IMR-90 (cell line): ENCODE results near the gene TMEM190. TPM values are rescaled to one million over a fixed set of nuclear protein-coding genes. Genes with fewer than 3 reads are reported as not detected.

Experiments
- ATAC-seq: fragments of 200-7000 bp; cut with Tn5 transposase; 2 replicates; pipeline ENCODE4 v1.9.1; 2020; ENCODE audit warnings: low read depth, mild to moderate bottlenecking, moderate library complexity
- BruUV-seq: library from RNA; stranded (reverse); fragments of 400-500 nt; replicated peaks from 2 replicates; lab custom pipeline; 2021; lab: Mats Ljungman, UMichigan
- CTCF ChIA-PET: fragments of 300-600 bp; formaldehyde crosslinking; extraction: SDS; loops from one replicate; lab custom pipeline; 2021; ENCODE audit warnings: antibody characterized with exemption; lab: Yijun Ruan, JAX
- POLR2A ChIA-PET: fragments of 300-600 bp; sonication (Branson Sonifier 250); formaldehyde crosslinking; loops from one replicate; lab custom pipeline; 2022; ENCODE audit warnings: antibody characterized with exemption; ENCODE audit not compliant: unreplicated experiment; lab: Charles Lee
- DNase-seq: peaks from one replicate; pipeline ENCODE4 v3.0.0; 2013
- H2AFZ ChIP-seq: replicated peaks from 2 replicates; pipeline ENCODE3; 2013; ENCODE audit warnings: low read length, mild to moderate bottlenecking; ENCODE audit not compliant: poor library complexity
- H2AK5ac ChIP-seq: 2 replicates; pipeline ENCODE4 v1.6.1; 2013; ENCODE audit warnings: low read depth, low read length, inconsistent platforms
- H2AK9ac ChIP-seq: replicated peaks from 2 replicates; pipeline ENCODE3; 2013; ENCODE audit warnings: mild to moderate bottlenecking, low read depth, low read length, moderate library complexity; ENCODE audit not compliant: poor library complexity
- H2BK120ac ChIP-seq: 2 replicates; pipeline ENCODE4 v1.6.1; 2013; ENCODE audit warnings: low read depth, low read length, inconsistent platforms
- H2BK15ac ChIP-seq: 3 replicates; pipeline ENCODE4 v1.6.1; 2013; ENCODE audit warnings: low read depth, low read length, inconsistent platforms
- H2BK20ac ChIP-seq: 2 replicates; pipeline ENCODE4 v1.6.1; 2013; ENCODE audit warnings: low read depth, mild to moderate bottlenecking, inconsistent platforms, low read length, moderate library complexity
- H2BK5ac ChIP-seq: 2 replicates; pipeline ENCODE4 v1.6.1; 2013; ENCODE audit warnings: mild to moderate bottlenecking, low read depth, low read length, inconsistent platforms; ENCODE audit not compliant: poor library complexity, severe bottlenecking
- H3K14ac ChIP-seq: replicated peaks from 2 replicates; pipeline ENCODE4 v1.6.1; 2013; ENCODE audit warnings: low read depth, low read length, inconsistent platforms
- H3K18ac ChIP-seq: 2 replicates; pipeline ENCODE4 v1.6.1; 2013; ENCODE audit warnings: low read depth, low read length, control low read depth
- H3K23ac ChIP-seq: 2 replicates; pipeline ENCODE4 v1.6.1; 2013; ENCODE audit warnings: low read depth, low read length, inconsistent platforms
- H3K27ac ChIP-seq: 2 replicates; pipeline ENCODE4 v1.5.1; 2013; ENCODE audit warnings: mild to moderate bottlenecking, control low read depth, low read length; ENCODE audit not compliant: insufficient read depth
- H3K27me3 ChIP-seq: 2 replicates; pipeline ENCODE4 v1.6.1; 2013; ENCODE audit warnings: low read length; ENCODE audit not compliant: control insufficient read depth, insufficient read depth
- H3K36me3 ChIP-seq: 2 replicates; pipeline ENCODE4 v1.6.1; 2013; ENCODE audit warnings: low read length, mixed read lengths; ENCODE audit not compliant: control insufficient read depth, insufficient read depth
- H3K4ac ChIP-seq: 2 replicates; pipeline ENCODE4 v1.6.1; 2013; ENCODE audit warnings: low read depth, low read length, inconsistent platforms
- H3K4me1 ChIP-seq: 2 replicates; pipeline ENCODE4 v1.6.1; 2013; ENCODE audit warnings: low read length, mixed read lengths; ENCODE audit not compliant: control insufficient read depth, insufficient read depth
- H3K4me2 ChIP-seq: 2 replicates; pipeline ENCODE4 v1.6.1; 2013; ENCODE audit warnings: low read depth, mild to moderate bottlenecking, control low read depth, low read length, moderate library complexity
- H3K4me3 ChIP-seq: 2 replicates; pipeline ENCODE4 v1.5.1; 2013; ENCODE audit warnings: low read depth, mild to moderate bottlenecking, control low read depth, low read length, moderate library complexity; ENCODE audit not compliant: insufficient read depth
- H3K56ac ChIP-seq: 2 replicates; pipeline ENCODE4 v1.6.1; 2013; ENCODE audit warnings: low read length, inconsistent platforms; ENCODE audit not compliant: insufficient read depth; ENCODE audit errors: extremely low read depth
- H3K79me1 ChIP-seq, 2 experiments: 2 replicates each; pipeline ENCODE4 v1.6.1; 2013; ENCODE audit warnings: low read length in 2 of 2, inconsistent platforms in 1 of 2, low read depth in 1 of 2
- H3K9ac ChIP-seq: 2 replicates; pipeline ENCODE4 v1.6.1; 2013; ENCODE audit warnings: low read depth, low read length, control low read depth
- H3K9me1 ChIP-seq: 2 replicates; pipeline ENCODE4 v1.6.1; 2013; ENCODE audit warnings: low read length, inconsistent platforms; ENCODE audit not compliant: insufficient read depth
- H3K9me3 ChIP-seq: 2 replicates; pipeline ENCODE4 v1.6.1; 2013; ENCODE audit warnings: low read length; ENCODE audit not compliant: control insufficient read depth, insufficient read depth
- H4K20me1 ChIP-seq: 2 replicates; pipeline ENCODE4 v1.6.1; 2013; ENCODE audit warnings: low read length, inconsistent platforms; ENCODE audit not compliant: insufficient read depth
- H4K5ac ChIP-seq: 2 replicates; pipeline ENCODE4 v1.6.1; 2013; ENCODE audit warnings: mild to moderate bottlenecking, low read depth, low read length, control low read depth
- H4K8ac ChIP-seq, 2 experiments: 2 replicates each; pipeline ENCODE4 v1.6.1; 2013; ENCODE audit warnings: low read depth in 2 of 2, low read length in 2 of 2, control low read depth in 1 of 2, inconsistent platforms in 1 of 2
- H4K91ac ChIP-seq: 2 replicates; pipeline ENCODE4 v1.6.1; 2013; ENCODE audit warnings: low read depth, low read length, inconsistent platforms; ENCODE audit not compliant: insufficient read depth
- BHLHE40 ChIP-seq: fragments of 150-350 bp; IDR thresholded peaks from 2 replicates; pipeline ENCODE4 v1.6.1; 2016; ENCODE audit warnings: mild to moderate bottlenecking, low read depth, low read length
- CEBPB ChIP-seq: IDR thresholded peaks from 2 replicates; pipeline ENCODE4 v1.6.1; 2012; ENCODE audit warnings: low read depth, low read length, improper control_type of control experiment
- CHD1 ChIP-seq: IDR thresholded peaks from 2 replicates; pipeline ENCODE4 v1.6.1; 2012; ENCODE audit warnings: low read depth, low read length, improper control_type of control experiment
- FOS ChIP-seq: fragments of 150-350 bp; IDR thresholded peaks from 2 replicates; pipeline ENCODE4 v1.6.1; 2016; ENCODE audit warnings: low read depth, low read length
- MAFK ChIP-seq: IDR thresholded peaks from 2 replicates; pipeline ENCODE4 v1.6.1; 2012; ENCODE audit warnings: low read depth, low read length, improper control_type of control experiment
- MAZ ChIP-seq: IDR thresholded peaks from 2 replicates; pipeline ENCODE4 v1.6.1; 2012; ENCODE audit warnings: low read depth, mild to moderate bottlenecking, low read length, improper control_type of control experiment, moderate library complexity, borderline replicate concordance
- MXI1 ChIP-seq: IDR thresholded peaks from 2 replicates; pipeline ENCODE4 v1.6.1; 2012; ENCODE audit warnings: low read depth, mild to moderate bottlenecking, low read length, moderate library complexity, borderline replicate concordance
- NFE2L2 ChIP-seq: fragments of 150-350 bp; IDR thresholded peaks from 2 replicates; pipeline ENCODE4 v1.6.1; 2016; ENCODE audit warnings: low read depth, mild to moderate bottlenecking, low read length
- POLR2A ChIP-seq: IDR thresholded peaks from 2 replicates; pipeline ENCODE4 v1.6.1; 2012; ENCODE audit warnings: mild to moderate bottlenecking, low read depth, low read length
- RAD21 ChIP-seq: IDR thresholded peaks from 2 replicates; pipeline ENCODE4 v1.6.1; 2012; ENCODE audit warnings: low read length, improper control_type of control experiment
- RCOR1 ChIP-seq: IDR thresholded peaks from 2 replicates; pipeline ENCODE4 v1.6.1; 2012; ENCODE audit warnings: mild to moderate bottlenecking, low read length, improper control_type of control experiment; ENCODE audit not compliant: insufficient replicate concordance
- RFX5 ChIP-seq: IDR thresholded peaks from 2 replicates; pipeline ENCODE4 v1.8.0; 2012; ENCODE audit warnings: low read depth, mild to moderate bottlenecking, low read length, moderate library complexity
- SMC3 ChIP-seq: fragments of 150-350 bp; IDR thresholded peaks from 2 replicates; pipeline ENCODE4 v1.6.1; 2016; ENCODE audit warnings: low read depth, mild to moderate bottlenecking, antibody characterized with exemption, low read length, moderate library complexity
- WGBS, 2 experiments: methylation state at CpG; one replicate each; pipeline versions ENCODE4 v1.1.5 to v1.1.7; 2013; ENCODE audit warnings: missing lambda C conversion rate in 2 of 2; ENCODE audit not compliant: insufficient read length in 1 of 2; ENCODE audit errors: extremely low coverage in 2 of 2; 5-methylcytosine and 5-hydroxymethylcytosine counted together
- dilution Hi-C: fragments of 300-500 bp; cut with HindIII; formaldehyde crosslinking; loops from one replicate; pipeline ENCODE4 v1.14.3; 2018; ENCODE audit warnings: low sequenced_read_pairs; ENCODE audit not compliant: unreplicated experiment
- in situ Hi-C: fragments of 300-500 bp; cut with MboI; formaldehyde crosslinking; loops from 3 replicates; pipeline ENCODE4 v1.14.3; 2019; ENCODE audit warnings: low sequenced_read_pairs, inconsistent platforms, mixed read lengths
- intact Hi-C: fragments of 100-400 bp; cut with micrococcal nuclease; formaldehyde crosslinking; loops from 2 replicates; pipeline ENCODE4 v1.10.0; 2022
- polyA plus RNA-seq, 3 experiments: library from polyadenylated mRNA; depleted of rRNA; stranded (reverse); fragments of >200 nt; gene quantifications; 2 replicates each; pipeline ENCODE4 v1.2.3, GENCODE V29; 2012; ENCODE audit warnings: low replicate concordance in 1 of 3
- total RNA-seq: library from RNA; depleted of rRNA; stranded (reverse); fragments of >200 nt; gene quantifications from 2 replicates; pipeline ENCODE4 v1.2.3, GENCODE V29; 2012
- TF ChIP-seq, protein P1 (sequence below): conservative IDR thresholded peaks from 2 replicates; pipeline ENCODE4 v1.5.1; 2012; ENCODE audit warnings: mild to moderate bottlenecking, low read depth, low read length, improper control_type of control experiment
- TF ChIP-seq, protein P2 (sequence below): fragments of 150-350 bp; IDR thresholded peaks from 2 replicates; pipeline ENCODE4 v1.6.1; 2016; ENCODE audit warnings: low read depth, mild to moderate bottlenecking, low read length, moderate library complexity, borderline replicate concordance
- TF ChIP-seq, protein P3 (sequence below): fragments of 150-350 bp; IDR thresholded peaks from 2 replicates; pipeline ENCODE4 v1.6.1; 2017; ENCODE audit warnings: mild to moderate bottlenecking, antibody characterized with exemption, low read length, low read depth

The TMEM190 gene
- total and polyA plus RNA-seq, 2 of the 4 experiments (the other 2 are of a cell fraction) = 1.6 TPM; not detected in 1

DNA sequence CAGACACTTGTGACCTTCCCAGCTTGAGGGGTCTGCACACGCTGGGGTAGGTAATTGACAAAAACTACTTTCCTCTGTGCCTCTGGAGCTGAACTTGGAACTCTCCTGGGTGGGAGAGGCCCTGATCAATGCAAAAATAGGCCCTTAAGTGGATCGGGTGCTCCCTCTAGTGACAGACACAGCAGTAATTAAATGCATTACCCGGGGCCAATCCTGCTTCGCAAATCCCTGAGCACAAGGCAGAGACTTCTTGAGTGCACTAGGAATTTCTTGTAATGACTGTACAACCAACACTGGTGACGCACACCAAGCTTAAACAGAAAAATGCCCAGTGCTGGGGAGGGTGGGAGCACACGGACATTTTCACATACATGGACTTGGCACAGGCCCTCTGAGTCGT lies 41.6 kb downstream of the TMEM190 start:
- H3K9me1 ChIP-seq = no peaks in the 10 kb centered on the region
- no peak overlapping the region for H3K23ac ChIP-seq
- H3K18ac ChIP-seq = no peak overlapping the region
- H3K79me1 ChIP-seq = no peaks in the 10 kb centered on the region
- 0% methylated on average over 1 of the region's 7 CpGs; no CpG with 5 or more reads in 1 of the 2 experiments for WGBS, 2 experiments
- peaks cover 11% of the 10 kb centered on the region for H3K27me3 ChIP-seq
- ChIA-PET CTCF (interaction anchor here (0.8 to 1.7 kb wide), 8 partner anchors 19 to 278 kb away, joined by 3 to 12 read pairs (median 4); no protein-coding TSS in a partner anchor), POLR2A (interaction anchor here (1.3 kb wide), 1 partner anchor 11 kb away, joined by 4 read pairs; the partner anchor contains the start of gene UBE2S)
- H3K4ac ChIP-seq = no peak overlapping the region
- H4K8ac ChIP-seq = no peak overlapping the region
- H4K91ac ChIP-seq = no peak overlapping the region
- H2BK20ac ChIP-seq = no peak overlapping the region
- no peak overlapping the region for H4K5ac ChIP-seq
- peak overlapping the region; percentile 69 for H2AK9ac ChIP-seq
- dilution Hi-C loops = no loop called here
- H3K14ac ChIP-seq = no peak overlapping the region
- H2BK15ac ChIP-seq = no peak overlapping the region
- in situ Hi-C loops = loop anchor here (5.0 kb wide), 1 partner anchor 281 kb away; no protein-coding TSS in a partner anchor
- H2AFZ ChIP-seq = peak overlapping the region; percentile 79
- no peaks in the 10 kb centered on the region; the same call in 1 of the 2 replicates for H4K20me1 ChIP-seq
- H3K4me2 ChIP-seq = no peak overlapping the region
- H3K9me3 ChIP-seq = no peaks in the 10 kb centered on the region
- BruUV-seq = no TSS peak
- peak; percentile 91 for DNase-seq
- no peak overlapping the region for H3K4me3 ChIP-seq
- no peaks in the 10 kb centered on the region for H3K4me1 ChIP-seq
- H2BK120ac ChIP-seq = no peak overlapping the region
- no peak overlapping the region for H3K56ac ChIP-seq
- intact Hi-C loops = loop anchor here (1.0 to 2.0 kb wide), 4 partner anchors 126 to 330 kb away; partner anchors contain the start of gene PPP6R1
- H2BK5ac ChIP-seq = no peak overlapping the region
- H2AK5ac ChIP-seq = peak overlapping the region; percentile 65; the same call in 1 of the 2 replicates
- peak; percentile 99 for ATAC-seq
- H3K27ac ChIP-seq = no peak overlapping the region
- no peaks in the 10 kb centered on the region for H3K36me3 ChIP-seq
- H3K9ac ChIP-seq = no peak overlapping the region
- TF ChIP-seq FOS (no peak), MAZ (no peak), BHLHE40 (no peak; the same call in 1 of the 2 replicates), RFX5 (no peak), MXI1 (no peak), CEBPB (no peak), RCOR1 (peak; percentile 50), CHD1 (no peak), RAD21 (peak; percentile 95), SMC3 (peak; percentile 85), POLR2A (0 out of 2 replicates have a peak, but pooled peaks have one; percentile 26), MAFK (no peak), NFE2L2 (no peak)
- TF ChIP-seq, protein P1, sequence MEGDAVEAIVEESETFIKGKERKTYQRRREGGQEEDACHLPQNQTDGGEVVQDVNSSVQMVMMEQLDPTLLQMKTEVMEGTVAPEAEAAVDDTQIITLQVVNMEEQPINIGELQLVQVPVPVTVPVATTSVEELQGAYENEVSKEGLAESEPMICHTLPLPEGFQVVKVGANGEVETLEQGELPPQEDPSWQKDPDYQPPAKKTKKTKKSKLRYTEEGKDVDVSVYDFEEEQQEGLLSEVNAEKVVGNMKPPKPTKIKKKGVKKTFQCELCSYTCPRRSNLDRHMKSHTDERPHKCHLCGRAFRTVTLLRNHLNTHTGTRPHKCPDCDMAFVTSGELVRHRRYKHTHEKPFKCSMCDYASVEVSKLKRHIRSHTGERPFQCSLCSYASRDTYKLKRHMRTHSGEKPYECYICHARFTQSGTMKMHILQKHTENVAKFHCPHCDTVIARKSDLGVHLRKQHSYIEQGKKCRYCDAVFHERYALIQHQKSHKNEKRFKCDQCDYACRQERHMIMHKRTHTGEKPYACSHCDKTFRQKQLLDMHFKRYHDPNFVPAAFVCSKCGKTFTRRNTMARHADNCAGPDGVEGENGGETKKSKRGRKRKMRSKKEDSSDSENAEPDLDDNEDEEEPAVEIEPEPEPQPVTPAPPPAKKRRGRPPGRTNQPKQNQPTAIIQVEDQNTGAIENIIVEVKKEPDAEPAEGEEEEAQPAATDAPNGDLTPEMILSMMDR = peak; percentile 95
- TF ChIP-seq, protein P2, sequence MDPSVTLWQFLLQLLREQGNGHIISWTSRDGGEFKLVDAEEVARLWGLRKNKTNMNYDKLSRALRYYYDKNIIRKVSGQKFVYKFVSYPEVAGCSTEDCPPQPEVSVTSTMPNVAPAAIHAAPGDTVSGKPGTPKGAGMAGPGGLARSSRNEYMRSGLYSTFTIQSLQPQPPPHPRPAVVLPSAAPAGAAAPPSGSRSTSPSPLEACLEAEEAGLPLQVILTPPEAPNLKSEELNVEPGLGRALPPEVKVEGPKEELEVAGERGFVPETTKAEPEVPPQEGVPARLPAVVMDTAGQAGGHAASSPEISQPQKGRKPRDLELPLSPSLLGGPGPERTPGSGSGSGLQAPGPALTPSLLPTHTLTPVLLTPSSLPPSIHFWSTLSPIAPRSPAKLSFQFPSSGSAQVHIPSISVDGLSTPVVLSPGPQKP = no peak
- TF ChIP-seq, protein P3, sequence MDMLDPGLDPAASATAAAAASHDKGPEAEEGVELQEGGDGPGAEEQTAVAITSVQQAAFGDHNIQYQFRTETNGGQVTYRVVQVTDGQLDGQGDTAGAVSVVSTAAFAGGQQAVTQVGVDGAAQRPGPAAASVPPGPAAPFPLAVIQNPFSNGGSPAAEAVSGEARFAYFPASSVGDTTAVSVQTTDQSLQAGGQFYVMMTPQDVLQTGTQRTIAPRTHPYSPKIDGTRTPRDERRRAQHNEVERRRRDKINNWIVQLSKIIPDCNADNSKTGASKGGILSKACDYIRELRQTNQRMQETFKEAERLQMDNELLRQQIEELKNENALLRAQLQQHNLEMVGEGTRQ = no peak
